IMR-90 (cell line): Measurements from ENCODE around the gene RBM28. TPM values are rescaled to one million over a fixed set of nuclear protein-coding genes. Genes with fewer than 3 reads are reported as not detected.

Source experiments
- ATAC-seq: fragments of 200-7000 bp; cut with Tn5 transposase; 2 replicates; pipeline ENCODE4 v1.9.1; 2020; ENCODE audit warnings: low read depth, mild to moderate bottlenecking, moderate library complexity
- BruUV-seq: library from RNA; stranded (reverse); fragments of 400-500 nt; replicated peaks from 2 replicates; lab custom pipeline; 2021; lab: Mats Ljungman, UMichigan
- CTCF ChIA-PET: fragments of 300-600 bp; formaldehyde crosslinking; extraction: SDS; loops from one replicate; lab custom pipeline; 2021; ENCODE audit warnings: antibody characterized with exemption; lab: Yijun Ruan, JAX
- POLR2A ChIA-PET: fragments of 300-600 bp; sonication (Branson Sonifier 250); formaldehyde crosslinking; loops from one replicate; lab custom pipeline; 2022; ENCODE audit warnings: antibody characterized with exemption; ENCODE audit not compliant: unreplicated experiment; lab: Charles Lee
- DNase-seq: peaks from one replicate; pipeline ENCODE4 v3.0.0; 2013
- H2AFZ ChIP-seq: replicated peaks from 2 replicates; pipeline ENCODE3; 2013; ENCODE audit warnings: low read length, mild to moderate bottlenecking; ENCODE audit not compliant: poor library complexity
- H2AK5ac ChIP-seq: 2 replicates; pipeline ENCODE4 v1.6.1; 2013; ENCODE audit warnings: low read depth, low read length, inconsistent platforms
- H2AK9ac ChIP-seq: replicated peaks from 2 replicates; pipeline ENCODE3; 2013; ENCODE audit warnings: mild to moderate bottlenecking, low read depth, low read length, moderate library complexity; ENCODE audit not compliant: poor library complexity
- H2BK120ac ChIP-seq: 2 replicates; pipeline ENCODE4 v1.6.1; 2013; ENCODE audit warnings: low read depth, low read length, inconsistent platforms
- H2BK15ac ChIP-seq: 3 replicates; pipeline ENCODE4 v1.6.1; 2013; ENCODE audit warnings: low read depth, low read length, inconsistent platforms
- H2BK20ac ChIP-seq: 2 replicates; pipeline ENCODE4 v1.6.1; 2013; ENCODE audit warnings: low read depth, mild to moderate bottlenecking, inconsistent platforms, low read length, moderate library complexity
- H2BK5ac ChIP-seq: 2 replicates; pipeline ENCODE4 v1.6.1; 2013; ENCODE audit warnings: mild to moderate bottlenecking, low read depth, low read length, inconsistent platforms; ENCODE audit not compliant: poor library complexity, severe bottlenecking
- H3K14ac ChIP-seq: replicated peaks from 2 replicates; pipeline ENCODE4 v1.6.1; 2013; ENCODE audit warnings: low read depth, low read length, inconsistent platforms
- H3K18ac ChIP-seq: 2 replicates; pipeline ENCODE4 v1.6.1; 2013; ENCODE audit warnings: low read depth, low read length, control low read depth
- H3K23ac ChIP-seq: 2 replicates; pipeline ENCODE4 v1.6.1; 2013; ENCODE audit warnings: low read depth, low read length, inconsistent platforms
- H3K27ac ChIP-seq: 2 replicates; pipeline ENCODE4 v1.5.1; 2013; ENCODE audit warnings: mild to moderate bottlenecking, control low read depth, low read length; ENCODE audit not compliant: insufficient read depth
- H3K27me3 ChIP-seq: 2 replicates; pipeline ENCODE4 v1.6.1; 2013; ENCODE audit warnings: low read length; ENCODE audit not compliant: control insufficient read depth, insufficient read depth
- H3K36me3 ChIP-seq: 2 replicates; pipeline ENCODE4 v1.6.1; 2013; ENCODE audit warnings: low read length, mixed read lengths; ENCODE audit not compliant: control insufficient read depth, insufficient read depth
- H3K4ac ChIP-seq: 2 replicates; pipeline ENCODE4 v1.6.1; 2013; ENCODE audit warnings: low read depth, low read length, inconsistent platforms
- H3K4me1 ChIP-seq: 2 replicates; pipeline ENCODE4 v1.6.1; 2013; ENCODE audit warnings: low read length, mixed read lengths; ENCODE audit not compliant: control insufficient read depth, insufficient read depth
- H3K4me2 ChIP-seq: 2 replicates; pipeline ENCODE4 v1.6.1; 2013; ENCODE audit warnings: low read depth, mild to moderate bottlenecking, control low read depth, low read length, moderate library complexity
- H3K4me3 ChIP-seq: 2 replicates; pipeline ENCODE4 v1.5.1; 2013; ENCODE audit warnings: low read depth, mild to moderate bottlenecking, control low read depth, low read length, moderate library complexity; ENCODE audit not compliant: insufficient read depth
- H3K56ac ChIP-seq: 2 replicates; pipeline ENCODE4 v1.6.1; 2013; ENCODE audit warnings: low read length, inconsistent platforms; ENCODE audit not compliant: insufficient read depth; ENCODE audit errors: extremely low read depth
- H3K79me1 ChIP-seq, 2 experiments: 2 replicates each; pipeline ENCODE4 v1.6.1; 2013; ENCODE audit warnings: low read length in 2 of 2, inconsistent platforms in 1 of 2, low read depth in 1 of 2
- H3K9ac ChIP-seq: 2 replicates; pipeline ENCODE4 v1.6.1; 2013; ENCODE audit warnings: low read depth, low read length, control low read depth
- H3K9me1 ChIP-seq: 2 replicates; pipeline ENCODE4 v1.6.1; 2013; ENCODE audit warnings: low read length, inconsistent platforms; ENCODE audit not compliant: insufficient read depth
- H3K9me3 ChIP-seq: 2 replicates; pipeline ENCODE4 v1.6.1; 2013; ENCODE audit warnings: low read length; ENCODE audit not compliant: control insufficient read depth, insufficient read depth
- H4K20me1 ChIP-seq: 2 replicates; pipeline ENCODE4 v1.6.1; 2013; ENCODE audit warnings: low read length, inconsistent platforms; ENCODE audit not compliant: insufficient read depth
- H4K5ac ChIP-seq: 2 replicates; pipeline ENCODE4 v1.6.1; 2013; ENCODE audit warnings: mild to moderate bottlenecking, low read depth, low read length, control low read depth
- H4K8ac ChIP-seq, 2 experiments: 2 replicates each; pipeline ENCODE4 v1.6.1; 2013; ENCODE audit warnings: low read depth in 2 of 2, low read length in 2 of 2, control low read depth in 1 of 2, inconsistent platforms in 1 of 2
- H4K91ac ChIP-seq: 2 replicates; pipeline ENCODE4 v1.6.1; 2013; ENCODE audit warnings: low read depth, low read length, inconsistent platforms; ENCODE audit not compliant: insufficient read depth
- BHLHE40 ChIP-seq: fragments of 150-350 bp; IDR thresholded peaks from 2 replicates; pipeline ENCODE4 v1.6.1; 2016; ENCODE audit warnings: mild to moderate bottlenecking, low read depth, low read length
- CEBPB ChIP-seq: IDR thresholded peaks from 2 replicates; pipeline ENCODE4 v1.6.1; 2012; ENCODE audit warnings: low read depth, low read length, improper control_type of control experiment
- CHD1 ChIP-seq: IDR thresholded peaks from 2 replicates; pipeline ENCODE4 v1.6.1; 2012; ENCODE audit warnings: low read depth, low read length, improper control_type of control experiment
- ELK1 ChIP-seq: fragments of 150-350 bp; IDR thresholded peaks from 2 replicates; pipeline ENCODE4 v1.6.1; 2016; ENCODE audit warnings: low read depth, mild to moderate bottlenecking, low read length, moderate library complexity, borderline replicate concordance
- FOS ChIP-seq: fragments of 150-350 bp; IDR thresholded peaks from 2 replicates; pipeline ENCODE4 v1.6.1; 2016; ENCODE audit warnings: low read depth, low read length
- MAFK ChIP-seq: IDR thresholded peaks from 2 replicates; pipeline ENCODE4 v1.6.1; 2012; ENCODE audit warnings: low read depth, low read length, improper control_type of control experiment
- MAZ ChIP-seq: IDR thresholded peaks from 2 replicates; pipeline ENCODE4 v1.6.1; 2012; ENCODE audit warnings: low read depth, mild to moderate bottlenecking, low read length, improper control_type of control experiment, moderate library complexity, borderline replicate concordance
- MXI1 ChIP-seq: IDR thresholded peaks from 2 replicates; pipeline ENCODE4 v1.6.1; 2012; ENCODE audit warnings: low read depth, mild to moderate bottlenecking, low read length, moderate library complexity, borderline replicate concordance
- NFE2L2 ChIP-seq: fragments of 150-350 bp; IDR thresholded peaks from 2 replicates; pipeline ENCODE4 v1.6.1; 2016; ENCODE audit warnings: low read depth, mild to moderate bottlenecking, low read length
- POLR2A ChIP-seq: IDR thresholded peaks from 2 replicates; pipeline ENCODE4 v1.6.1; 2012; ENCODE audit warnings: mild to moderate bottlenecking, low read depth, low read length
- RAD21 ChIP-seq: IDR thresholded peaks from 2 replicates; pipeline ENCODE4 v1.6.1; 2012; ENCODE audit warnings: low read length, improper control_type of control experiment
- RCOR1 ChIP-seq: IDR thresholded peaks from 2 replicates; pipeline ENCODE4 v1.6.1; 2012; ENCODE audit warnings: mild to moderate bottlenecking, low read length, improper control_type of control experiment; ENCODE audit not compliant: insufficient replicate concordance
- RFX5 ChIP-seq: IDR thresholded peaks from 2 replicates; pipeline ENCODE4 v1.8.0; 2012; ENCODE audit warnings: low read depth, mild to moderate bottlenecking, low read length, moderate library complexity
- SMC3 ChIP-seq: fragments of 150-350 bp; IDR thresholded peaks from 2 replicates; pipeline ENCODE4 v1.6.1; 2016; ENCODE audit warnings: low read depth, mild to moderate bottlenecking, antibody characterized with exemption, low read length, moderate library complexity
- WGBS, 2 experiments: methylation state at CpG; one replicate each; pipeline versions ENCODE4 v1.1.5 to v1.1.7; 2013; ENCODE audit warnings: missing lambda C conversion rate in 2 of 2; ENCODE audit not compliant: insufficient read length in 1 of 2; ENCODE audit errors: extremely low coverage in 2 of 2; 5-methylcytosine and 5-hydroxymethylcytosine counted together
- dilution Hi-C: fragments of 300-500 bp; cut with HindIII; formaldehyde crosslinking; loops from one replicate; pipeline ENCODE4 v1.14.3; 2018; ENCODE audit warnings: low sequenced_read_pairs; ENCODE audit not compliant: unreplicated experiment
- in situ Hi-C: fragments of 300-500 bp; cut with MboI; formaldehyde crosslinking; loops from 3 replicates; pipeline ENCODE4 v1.14.3; 2019; ENCODE audit warnings: low sequenced_read_pairs, inconsistent platforms, mixed read lengths
- intact Hi-C: fragments of 100-400 bp; cut with micrococcal nuclease; formaldehyde crosslinking; loops from 2 replicates; pipeline ENCODE4 v1.10.0; 2022
- polyA plus RNA-seq, 3 experiments: library from polyadenylated mRNA; depleted of rRNA; stranded (reverse); fragments of >200 nt; gene quantifications; 2 replicates each; pipeline ENCODE4 v1.2.3, GENCODE V29; 2012; ENCODE audit warnings: low replicate concordance in 1 of 3
- total RNA-seq: library from RNA; depleted of rRNA; stranded (reverse); fragments of >200 nt; gene quantifications from 2 replicates; pipeline ENCODE4 v1.2.3, GENCODE V29; 2012
- TF ChIP-seq, protein P1 (sequence below): fragments of 150-350 bp; IDR thresholded peaks from 2 replicates; pipeline ENCODE4 v1.6.1; 2017; ENCODE audit warnings: mild to moderate bottlenecking, antibody characterized with exemption, low read length, low read depth
- TF ChIP-seq, protein P2 (sequence below): conservative IDR thresholded peaks from 2 replicates; pipeline ENCODE4 v1.5.1; 2012; ENCODE audit warnings: mild to moderate bottlenecking, low read depth, low read length, improper control_type of control experiment

The RBM28 gene
- total and polyA plus RNA-seq, 2 of the 4 experiments (the other 2 are of a cell fraction): 12.4 to 20.4 TPM

- Histone ChIP-seq H4K91ac (no peak overlapping the region), H3K4me1 (no peaks in the 10 kb centered on the region), H3K9me3 (no peaks in the 10 kb centered on the region), H3K9ac (no peak overlapping the region), H3K4ac (no peak overlapping the region), H3K18ac (no peak overlapping the region), H3K4me3 (no peak overlapping the region), H2BK20ac (no peak overlapping the region), H3K14ac (no peak overlapping the region), H2AK5ac (no peak overlapping the region), H3K27ac (no peak overlapping the region), H4K8ac (no peak overlapping the region), H3K23ac (no peak overlapping the region), H3K4me2 (no peak overlapping the region), H2BK5ac (no peak overlapping the region), H2BK15ac (no peak overlapping the region), H2BK120ac (no peak overlapping the region), H3K79me1 (no peaks in the 10 kb centered on the region), H4K20me1 (peaks cover 4% of the 10 kb centered on the region; the same call in 1 of the 2 replicates), H3K36me3 (no peaks in the 10 kb centered on the region), H2AFZ (no peak overlapping the region), H3K9me1 (no peaks in the 10 kb centered on the region), H3K56ac (no peak overlapping the region), H2AK9ac (no peak overlapping the region), H3K27me3 (peaks cover 46% of the 10 kb centered on the region), H4K5ac (no peak overlapping the region)
- DNase-seq: no peak
- ChIA-PET POLR2A (no interaction called here), CTCF (interaction anchor here (0.6 to 1.6 kb wide), 2 partner anchors 37 to 101 kb away, joined by 4 to 10 read pairs; no protein-coding TSS in a partner anchor)
- ATAC-seq: no peak
- intact Hi-C loops (no loop called here), in situ Hi-C loops (loop anchor here (5.0 kb wide), 1 partner anchor 37 kb away; no protein-coding TSS in a partner anchor), dilution Hi-C loops (no loop called here)
- no TSS peak for BruUV-seq
- TF ChIP-seq MXI1 (no peak), CEBPB (no peak), BHLHE40 (no peak), MAZ (no peak), POLR2A (no peak), ELK1 (no peak), CHD1 (no peak), MAFK (no peak), NFE2L2 (no peak), FOS (no peak), SMC3 (no peak), RAD21 (no peak), RFX5 (no peak), RCOR1 (no peak)
- TF ChIP-seq, protein P1, sequence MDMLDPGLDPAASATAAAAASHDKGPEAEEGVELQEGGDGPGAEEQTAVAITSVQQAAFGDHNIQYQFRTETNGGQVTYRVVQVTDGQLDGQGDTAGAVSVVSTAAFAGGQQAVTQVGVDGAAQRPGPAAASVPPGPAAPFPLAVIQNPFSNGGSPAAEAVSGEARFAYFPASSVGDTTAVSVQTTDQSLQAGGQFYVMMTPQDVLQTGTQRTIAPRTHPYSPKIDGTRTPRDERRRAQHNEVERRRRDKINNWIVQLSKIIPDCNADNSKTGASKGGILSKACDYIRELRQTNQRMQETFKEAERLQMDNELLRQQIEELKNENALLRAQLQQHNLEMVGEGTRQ: no peak
- TF ChIP-seq, protein P2, sequence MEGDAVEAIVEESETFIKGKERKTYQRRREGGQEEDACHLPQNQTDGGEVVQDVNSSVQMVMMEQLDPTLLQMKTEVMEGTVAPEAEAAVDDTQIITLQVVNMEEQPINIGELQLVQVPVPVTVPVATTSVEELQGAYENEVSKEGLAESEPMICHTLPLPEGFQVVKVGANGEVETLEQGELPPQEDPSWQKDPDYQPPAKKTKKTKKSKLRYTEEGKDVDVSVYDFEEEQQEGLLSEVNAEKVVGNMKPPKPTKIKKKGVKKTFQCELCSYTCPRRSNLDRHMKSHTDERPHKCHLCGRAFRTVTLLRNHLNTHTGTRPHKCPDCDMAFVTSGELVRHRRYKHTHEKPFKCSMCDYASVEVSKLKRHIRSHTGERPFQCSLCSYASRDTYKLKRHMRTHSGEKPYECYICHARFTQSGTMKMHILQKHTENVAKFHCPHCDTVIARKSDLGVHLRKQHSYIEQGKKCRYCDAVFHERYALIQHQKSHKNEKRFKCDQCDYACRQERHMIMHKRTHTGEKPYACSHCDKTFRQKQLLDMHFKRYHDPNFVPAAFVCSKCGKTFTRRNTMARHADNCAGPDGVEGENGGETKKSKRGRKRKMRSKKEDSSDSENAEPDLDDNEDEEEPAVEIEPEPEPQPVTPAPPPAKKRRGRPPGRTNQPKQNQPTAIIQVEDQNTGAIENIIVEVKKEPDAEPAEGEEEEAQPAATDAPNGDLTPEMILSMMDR: no peak
- no CpG with 5 or more reads among the region's 7 CpGs for WGBS, 2 experiments
Observed at GRCh38 chr7:128384726-128385125, 41.0 kb upstream of the RBM28 start.
